GM18511 (cell line): ENCODE data around the gene FOXN3.
"Not testable (repeated sequence)": the region's sequence is repeated elsewhere in the genome, so short reads cannot be mapped to it uniquely, and the experiment has no call there.

Source experiments
- ATAC-seq: cut with Tn5 transposase; IDR thresholded peaks from one replicate; pipeline ENCODE4 v1.9.1; 2021; ENCODE audit warnings: mild to moderate bottlenecking, moderate library complexity; ENCODE audit not compliant: unreplicated experiment

FOXN3 gene

DNA sequence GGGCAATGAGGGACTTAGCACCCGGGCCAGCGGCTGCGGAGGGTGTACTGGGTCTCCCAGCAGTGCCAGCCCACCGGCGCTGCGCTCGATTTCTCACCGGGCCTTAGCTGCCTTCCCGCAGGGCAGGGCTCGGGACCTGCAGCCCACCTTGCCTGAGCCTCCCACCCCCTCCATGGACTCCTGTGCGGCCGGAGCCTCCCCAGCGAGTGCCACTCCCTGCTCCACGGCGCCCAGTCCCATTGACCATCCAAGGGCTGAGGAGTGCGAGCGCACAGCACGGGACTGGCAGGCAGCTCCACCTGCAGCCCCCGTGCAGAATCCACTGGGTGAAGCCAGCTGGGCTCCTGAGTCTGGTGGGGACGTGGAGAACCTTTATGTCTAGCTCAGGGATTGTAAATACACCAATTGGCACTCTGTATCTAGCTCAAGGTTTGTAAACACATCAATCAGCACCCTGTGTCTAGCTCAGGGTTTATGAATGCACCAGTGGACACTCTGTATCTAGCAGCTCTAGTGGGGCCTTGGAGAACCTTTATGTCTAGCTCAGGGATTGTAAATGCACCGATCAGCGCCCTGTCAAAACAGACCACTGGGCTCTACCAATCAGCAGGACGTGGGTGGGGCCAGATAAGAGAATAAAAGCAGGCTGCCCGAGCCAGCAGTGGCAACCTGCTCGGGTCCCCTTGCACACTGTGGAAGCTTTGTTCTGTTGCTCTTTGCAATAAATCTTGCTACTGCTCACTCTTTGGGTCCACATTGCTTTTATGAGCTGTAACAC lies 305.1 kb downstream of the FOXN3 start:
- not testable (repeated sequence) for ATAC-seq

DNA sequence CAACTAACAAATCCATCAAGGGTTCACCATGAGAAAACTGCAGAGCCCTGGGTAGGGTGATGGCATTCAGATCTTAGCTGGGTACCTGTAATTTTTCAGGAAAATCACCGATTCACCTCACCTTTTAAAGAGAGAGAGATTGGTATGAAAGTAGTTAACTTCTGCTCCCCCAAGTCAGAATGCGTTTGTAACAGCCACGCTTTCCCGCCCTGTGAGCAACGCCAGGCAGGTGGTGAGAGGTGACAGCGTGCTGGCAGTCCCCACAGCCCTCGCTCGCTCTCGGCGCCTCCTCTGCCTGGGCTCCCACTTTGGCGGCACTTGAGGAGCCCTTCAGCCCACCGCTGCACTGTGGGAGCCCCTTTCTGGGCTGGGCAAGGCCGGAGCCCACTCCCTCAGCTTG lies 305.8 kb downstream of the FOXN3 start:
- ATAC-seq: not testable (repeated sequence)

DNA sequence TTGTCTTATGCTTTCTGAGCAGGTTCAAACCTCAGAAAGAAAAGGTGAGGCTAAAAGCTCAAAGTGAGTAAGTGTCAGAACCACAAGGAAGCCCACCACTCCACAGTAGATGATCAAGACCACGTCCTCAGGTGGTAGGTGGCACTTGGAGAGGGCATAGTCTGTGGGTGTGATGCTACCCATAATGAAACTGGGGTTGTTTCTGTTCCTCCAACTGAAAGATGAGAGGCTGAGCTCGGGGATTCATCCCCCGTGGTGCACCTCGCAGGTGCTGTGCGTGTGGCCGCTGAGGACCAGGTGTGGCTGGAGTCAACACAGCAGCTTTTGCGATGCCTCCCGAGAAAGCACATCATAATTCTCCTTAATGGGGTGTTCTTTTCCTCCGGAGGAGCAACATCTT lies 306.9 kb downstream of the FOXN3 start:
- ATAC-seq: no peak

DNA sequence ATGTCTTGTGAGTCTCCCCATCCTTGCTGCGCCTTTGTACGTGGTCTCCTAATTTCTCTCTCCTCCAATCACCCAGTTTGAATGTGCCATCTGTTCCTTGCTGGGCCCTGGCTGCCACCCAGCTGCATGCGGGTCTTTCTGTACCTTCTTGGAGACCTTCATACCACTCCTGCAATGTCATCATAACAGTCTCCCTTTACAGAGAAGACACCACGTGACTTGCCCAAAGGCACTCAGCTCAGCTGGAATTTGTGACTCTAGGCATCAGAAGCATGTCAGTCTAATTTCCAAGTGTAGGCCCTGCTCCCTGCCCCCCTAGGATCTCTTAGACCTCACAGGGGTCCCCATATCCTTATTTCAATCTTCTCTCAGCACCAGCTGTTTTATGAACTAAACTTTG lies 308.4 kb downstream of the FOXN3 start:
- no peak for ATAC-seq

DNA sequence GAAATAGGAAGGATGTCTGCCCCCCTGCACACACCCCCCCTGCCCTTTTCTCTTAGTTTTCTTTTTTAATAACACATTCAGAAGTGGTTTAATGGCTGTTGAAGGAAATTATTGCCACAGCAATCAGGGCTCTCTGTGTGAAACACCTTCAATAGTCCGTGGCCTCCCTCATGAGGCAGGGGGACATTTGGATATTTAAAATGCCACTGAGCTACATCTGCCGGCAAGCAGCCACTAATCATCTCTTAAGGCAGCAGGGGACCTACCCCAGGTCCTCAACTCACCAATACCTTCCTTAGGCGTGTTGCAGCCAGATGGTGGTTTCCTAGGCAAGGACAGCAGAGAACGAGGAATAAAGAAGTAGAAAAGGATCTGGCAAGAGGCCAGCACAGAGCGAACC lies 309.4 kb downstream of the FOXN3 start:
- no peak for ATAC-seq
